Tibial nerve (tissue), 3 donors: ENCODE measurements around the gene FXYD6.

ENCODE experiments used
- POLR2A ChIP-seq, 2 donors: fragments of 450-650 bp; IDR thresholded peaks; one replicate each; pipeline ENCODE4 v1.6.1; 2017; ENCODE audit warnings: antibody characterized with exemption in 2 of 2, mild to moderate bottlenecking in 2 of 2, moderate library complexity in 2 of 2
- TF ChIP-seq, protein P1 (sequence below), 5 experiments: fragments of 200-600 bp in 3 of 5; fragments of 450-650 bp in 2 of 5; sonication (generic) in 3 of 5; IDR thresholded peaks; one replicate each; pipeline ENCODE4 v1.5.1; 2016 to 2019; ENCODE audit warnings: antibody characterized with exemption in 5 of 5, mild to moderate bottlenecking in 3 of 5, moderate library complexity in 2 of 5

- TF ChIP-seq, protein P1, sequence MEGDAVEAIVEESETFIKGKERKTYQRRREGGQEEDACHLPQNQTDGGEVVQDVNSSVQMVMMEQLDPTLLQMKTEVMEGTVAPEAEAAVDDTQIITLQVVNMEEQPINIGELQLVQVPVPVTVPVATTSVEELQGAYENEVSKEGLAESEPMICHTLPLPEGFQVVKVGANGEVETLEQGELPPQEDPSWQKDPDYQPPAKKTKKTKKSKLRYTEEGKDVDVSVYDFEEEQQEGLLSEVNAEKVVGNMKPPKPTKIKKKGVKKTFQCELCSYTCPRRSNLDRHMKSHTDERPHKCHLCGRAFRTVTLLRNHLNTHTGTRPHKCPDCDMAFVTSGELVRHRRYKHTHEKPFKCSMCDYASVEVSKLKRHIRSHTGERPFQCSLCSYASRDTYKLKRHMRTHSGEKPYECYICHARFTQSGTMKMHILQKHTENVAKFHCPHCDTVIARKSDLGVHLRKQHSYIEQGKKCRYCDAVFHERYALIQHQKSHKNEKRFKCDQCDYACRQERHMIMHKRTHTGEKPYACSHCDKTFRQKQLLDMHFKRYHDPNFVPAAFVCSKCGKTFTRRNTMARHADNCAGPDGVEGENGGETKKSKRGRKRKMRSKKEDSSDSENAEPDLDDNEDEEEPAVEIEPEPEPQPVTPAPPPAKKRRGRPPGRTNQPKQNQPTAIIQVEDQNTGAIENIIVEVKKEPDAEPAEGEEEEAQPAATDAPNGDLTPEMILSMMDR (IDR thresholded peaks at IDR 0.05): no peak
- TF ChIP-seq POLR2A (IDR thresholded peaks at IDR 0.05): no peak
These were observed 76.8 kb downstream of the FXYD6 start for GRCh38 chr11:117799634-117800033.
